HEK293 (cell line): ENCODE results near the gene KBTBD3.

ENCODE experiments used
- CTCF ChIA-PET: fragments of 350-600 bp; formaldehyde crosslinking; extraction: SDS; loops from one replicate; lab custom pipeline; 2021; ENCODE audit warnings: antibody characterized with exemption; lab: Yijun Ruan, JAX
- POLR2A ChIA-PET: fragments of 300-600 bp; formaldehyde crosslinking; extraction: SDS; loops from one replicate; lab custom pipeline; 2020; ENCODE audit warnings: antibody characterized with exemption, inconsistent platforms; lab: Yijun Ruan, JAX
- H3K27ac ChIP-seq: fragments of 200-500 bp; sonication (Bioruptor generic); 2 replicates; pipeline ENCODE4 v1.5.1; 2014; ENCODE audit warnings: low read depth, low read length, control low read depth, inconsistent platforms; ENCODE audit errors: extremely low read depth
- H3K36me3 ChIP-seq, 2 experiments: fragments of 200-500 bp in 1 of 2; sonication (Bioruptor generic) in 1 of 2; 1 replicate in 1 of 2; 2 replicates in 1 of 2; pipeline ENCODE4 v1.5.1; 2014 to 2017; ENCODE audit warnings: inconsistent platforms in 2 of 2, low read length in 2 of 2; ENCODE audit not compliant: control insufficient read depth in 2 of 2, insufficient read depth in 1 of 2
- H3K4me1 ChIP-seq: fragments of 200-500 bp; sonication (Bioruptor generic); 2 replicates; pipeline ENCODE4 v1.5.1; 2014; ENCODE audit warnings: mild to moderate bottlenecking, low read length, inconsistent platforms; ENCODE audit not compliant: control insufficient read depth, insufficient read depth
- H3K4me3 ChIP-seq: 2 replicates; pipeline ENCODE4 v1.5.1; 2011; ENCODE audit warnings: low read depth, mild to moderate bottlenecking, control low read depth, low read length, moderate library complexity
- H3K9me3 ChIP-seq: fragments of 200-500 bp; sonication (Bioruptor generic); 2 replicates; pipeline ENCODE4 v1.5.1; 2014; ENCODE audit warnings: low read depth, low read length, inconsistent platforms; ENCODE audit not compliant: control insufficient read depth, insufficient read depth
- ATF2 ChIP-seq: fragments of 450-650 bp; formaldehyde crosslinking; IDR thresholded peaks from 2 replicates; pipeline ENCODE4 v1.5.1; 2016; ENCODE audit warnings: missing biosample characterization, missing genetic modification characterization, low read depth
- GLIS2 ChIP-seq: fragments of 450-650 bp; formaldehyde crosslinking; IDR thresholded peaks from 2 replicates; pipeline ENCODE4 v1.5.1; 2016; ENCODE audit warnings: missing biosample characterization, missing genetic modification characterization
- HOXD13 ChIP-seq: sonication (generic); formaldehyde crosslinking; IDR thresholded peaks from 2 replicates; pipeline ENCODE4 v1.8.0; 2022; ENCODE audit warnings: missing genetic modification reagents, borderline replicate concordance
- KLF10 ChIP-seq: fragments of 450-650 bp; IDR thresholded peaks from 2 replicates; pipeline ENCODE4 v1.5.1; 2018; ENCODE audit warnings: missing biosample characterization, mild to moderate bottlenecking, missing genetic modification characterization
- KLF7 ChIP-seq: fragments of 450-650 bp; formaldehyde crosslinking; IDR thresholded peaks from 2 replicates; pipeline ENCODE4 v1.5.1; 2016; ENCODE audit warnings: missing biosample characterization, missing genetic modification characterization, borderline replicate concordance
- KLF8 ChIP-seq: fragments of 450-650 bp; formaldehyde crosslinking; IDR thresholded peaks from 2 replicates; pipeline ENCODE4 v1.5.1; 2016; ENCODE audit warnings: missing biosample characterization, missing genetic modification characterization
- OVOL3 ChIP-seq: fragments of 450-650 bp; formaldehyde crosslinking; IDR thresholded peaks from 2 replicates; pipeline ENCODE4 v1.5.1; 2016; ENCODE audit warnings: missing biosample characterization, missing genetic modification characterization
- PRDM1 ChIP-seq: fragments of 450-650 bp; formaldehyde crosslinking; IDR thresholded peaks from 2 replicates; pipeline ENCODE4; 2016; ENCODE audit warnings: missing biosample characterization, missing genetic modification characterization
- PRDM2 ChIP-seq: fragments of 450-650 bp; formaldehyde crosslinking; IDR thresholded peaks from 2 replicates; pipeline ENCODE4 v1.5.1; 2016; ENCODE audit warnings: missing biosample characterization, missing genetic modification characterization, borderline replicate concordance
- TSHZ1 ChIP-seq: fragments of 450-650 bp; formaldehyde crosslinking; IDR thresholded peaks from 2 replicates; pipeline ENCODE4 v1.5.1; 2016; ENCODE audit warnings: missing biosample characterization, missing genetic modification characterization, borderline replicate concordance
- ZBTB1 ChIP-seq: fragments of 450-650 bp; formaldehyde crosslinking; IDR thresholded peaks from 2 replicates; pipeline ENCODE4 v1.5.1; 2016; ENCODE audit warnings: missing biosample characterization, missing genetic modification characterization
- ZBTB48 ChIP-seq: fragments of 450-650 bp; formaldehyde crosslinking; IDR thresholded peaks from 2 replicates; pipeline ENCODE4 v1.5.1; 2016; ENCODE audit warnings: missing biosample characterization, missing genetic modification characterization
- ZNF112 ChIP-seq: fragments of 450-650 bp; formaldehyde crosslinking; IDR thresholded peaks from 2 replicates; pipeline ENCODE4 v1.5.0; 2017; ENCODE audit warnings: missing biosample characterization, missing genetic modification characterization
- ZNF121 ChIP-seq: fragments of 450-650 bp; formaldehyde crosslinking; IDR thresholded peaks from 2 replicates; pipeline ENCODE4 v1.5.1; 2016; ENCODE audit warnings: missing biosample characterization, missing genetic modification characterization
- ZNF292 ChIP-seq: fragments of 450-650 bp; formaldehyde crosslinking; IDR thresholded peaks from 2 replicates; pipeline ENCODE4 v1.5.1; 2016; ENCODE audit warnings: low read depth, missing biosample characterization, missing genetic modification characterization, borderline replicate concordance
- ZNF354C ChIP-seq: fragments of 450-650 bp; formaldehyde crosslinking; IDR thresholded peaks from 2 replicates; pipeline ENCODE4 v1.5.1; 2016; ENCODE audit warnings: missing biosample characterization, missing genetic modification characterization, low read depth, borderline replicate concordance
- ZNF423 ChIP-seq: fragments of 450-650 bp; formaldehyde crosslinking; IDR thresholded peaks from 2 replicates; pipeline ENCODE4 v1.5.1; 2016; ENCODE audit warnings: missing biosample characterization, missing genetic modification characterization
- ZNF654 ChIP-seq: fragments of 450-650 bp; formaldehyde crosslinking; IDR thresholded peaks from 2 replicates; pipeline ENCODE4 v1.5.1; 2016; ENCODE audit warnings: low read depth, missing biosample characterization, missing genetic modification characterization
- ZNF658 ChIP-seq: fragments of 450-650 bp; formaldehyde crosslinking; IDR thresholded peaks from 2 replicates; pipeline ENCODE4; 2016; ENCODE audit warnings: missing biosample characterization, missing genetic modification characterization
- ZNF747 ChIP-seq: fragments of 450-650 bp; formaldehyde crosslinking; IDR thresholded peaks from 2 replicates; pipeline ENCODE4 v1.5.1; 2016; ENCODE audit warnings: missing biosample characterization, missing genetic modification characterization
- ZNF791 ChIP-seq: fragments of 450-650 bp; formaldehyde crosslinking; IDR thresholded peaks from 2 replicates; pipeline ENCODE4 v1.5.1; 2016; ENCODE audit warnings: missing biosample characterization, missing genetic modification characterization
- ZSCAN16 ChIP-seq: fragments of 450-650 bp; formaldehyde crosslinking; IDR thresholded peaks from 2 replicates; pipeline ENCODE4 v1.5.1; 2016; ENCODE audit warnings: missing biosample characterization, missing genetic modification characterization

KBTBD3 gene

GRCh38 chr11:106092446-106092845, 15.3 kb upstream of the KBTBD3 start (continued):
- no peak for TF ChIP-seq ZNF423 (tag by site-specific recombination)
- TF ChIP-seq ZNF654, result no peak

GRCh38 chr11:106091480-106092123, 14.5 kb upstream of the KBTBD3 start:
- no peak overlapping the region for H3K27ac ChIP-seq
- TF ChIP-seq PRDM1 (tag by site-specific recombination) (no peak), ATF2 (no peak), ZNF423 (tag by site-specific recombination) (no peak), KLF10 (no peak), ZBTB1 (tag by site-specific recombination) (no peak), KLF8 (no peak), KLF7 (tag by site-specific recombination) (no peak)
- no peak overlapping the region for H3K4me3 ChIP-seq
- POLR2A ChIA-PET, result interaction anchor here (2.1 kb wide), 1 partner anchor 14 kb away, joined by 8 read pairs; the partner anchor contains the start of genes AASDHPPT and KBTBD3
- H3K9me3 ChIP-seq, result no peaks in the 10 kb centered on the region
- H3K36me3 ChIP-seq, result peaks cover 0 to 77% of the 10 kb centered on the region in 2 experiments; a peak in 1 of 3 replicates
- CTCF ChIA-PET, result interaction anchor here (0.8 to 2.3 kb wide), 3 partner anchors 12 to 805 kb away, joined by 3 to 12 read pairs (median 3); no protein-coding TSS in a partner anchor
- no peaks in the 10 kb centered on the region for H3K4me1 ChIP-seq

- CTCF ChIA-PET, result interaction anchor here (0.5 to 1.9 kb wide), 4 partner anchors 16 to 413 kb away, joined by 3 to 4 read pairs (median 3); no protein-coding TSS in a partner anchor
- Histone ChIP-seq H3K4me3 (no peak overlapping the region), H3K9me3 (no peaks in the 10 kb centered on the region), H3K27ac (no peak overlapping the region), H3K36me3 (peaks cover 0 to 67% of the 10 kb centered on the region in 2 experiments; a peak in 2 of 3 replicates), H3K4me1 (no peaks in the 10 kb centered on the region)
- POLR2A ChIA-PET, result no interaction called here
- TF ChIP-seq ZNF791 (no peak), ZSCAN16 (tag by site-specific recombination) (no peak), PRDM2 (no peak), ZNF121 (tag by site-specific recombination) (no peak), ZBTB48 (tag by site-specific recombination) (no peak), ZNF658 (no peak), ZNF354C (tag by site-specific recombination) (no peak), ZNF292 (tag by site-specific recombination) (no peak), ZNF112 (tag by site-specific recombination) (no peak), ZNF747 (no peak), HOXD13 (CRISPR knock-in tag) (no peak), OVOL3 (tag by site-specific recombination) (no peak), GLIS2 (no peak), TSHZ1 (no peak)
These were observed 11.7 kb upstream of the KBTBD3 start for GRCh38 chr11:106088896-106089295.
